ENCODE results near the gene CELF4.

The CELF4 gene

GRCh38 chr18:37249171-37249886 lies 316.3 kb downstream of the CELF4 start:
- no peak for DNase-seq

- DNase-seq, result no peak
Observed at GRCh38 chr18:37248281-37248680, 317.3 kb downstream of the CELF4 start.

- no peak for DNase-seq
Observed at GRCh38 chr18:37247497-37248161, 318.0 kb downstream of the CELF4 start.

DNA sequence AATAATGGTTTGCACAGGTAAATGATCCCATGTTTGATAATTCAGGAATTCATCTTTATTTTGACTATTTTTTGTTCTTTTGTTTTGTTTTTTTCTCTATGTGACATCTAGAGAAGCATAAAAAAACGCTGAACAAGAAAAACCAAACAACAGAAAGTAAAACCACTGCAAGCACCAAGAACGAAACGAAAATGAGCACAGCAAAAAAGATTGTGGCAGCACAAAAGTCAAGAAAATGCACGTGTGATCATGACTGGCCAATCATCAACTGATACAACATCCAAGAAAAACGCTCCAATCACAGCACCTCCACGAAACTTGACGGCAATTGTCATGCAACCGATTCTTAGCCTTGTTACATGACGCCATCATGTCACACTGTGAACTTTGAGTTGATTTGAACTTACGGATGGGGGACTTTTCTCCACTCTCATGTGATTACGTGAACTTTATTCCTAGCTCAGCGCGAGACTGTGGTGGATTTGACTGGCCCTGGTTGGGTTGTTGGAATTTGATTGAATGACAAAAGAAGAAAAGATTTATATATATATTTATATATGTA lies 318.7 kb downstream of the CELF4 start:
- DNase-seq, result no peak

GRCh38 chr18:37244618-37245017 lies 321.0 kb downstream of the CELF4 start:
- no peak for DNase-seq

DNA sequence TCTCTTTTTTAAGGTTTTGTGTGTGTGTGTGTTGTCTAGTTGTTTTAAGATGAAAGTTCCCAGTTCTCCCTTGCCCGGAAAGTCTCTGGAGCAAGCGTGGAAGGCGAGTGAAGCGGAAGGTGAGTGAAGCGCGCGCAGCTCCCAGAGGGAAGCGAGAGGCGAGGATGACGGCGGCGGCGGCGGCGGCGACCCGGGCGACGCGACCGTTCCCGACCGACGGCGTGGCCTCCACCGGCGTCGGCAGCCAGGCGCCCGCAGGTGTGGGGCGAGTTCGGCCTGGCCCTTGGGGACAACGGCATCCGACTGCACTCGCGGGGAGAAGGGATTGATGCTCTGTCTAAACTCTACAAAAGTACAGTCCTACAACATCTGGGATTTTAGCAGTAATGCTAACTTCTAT lies 321.9 kb downstream of the CELF4 start:
- DNase-seq, result no peak

DNA sequence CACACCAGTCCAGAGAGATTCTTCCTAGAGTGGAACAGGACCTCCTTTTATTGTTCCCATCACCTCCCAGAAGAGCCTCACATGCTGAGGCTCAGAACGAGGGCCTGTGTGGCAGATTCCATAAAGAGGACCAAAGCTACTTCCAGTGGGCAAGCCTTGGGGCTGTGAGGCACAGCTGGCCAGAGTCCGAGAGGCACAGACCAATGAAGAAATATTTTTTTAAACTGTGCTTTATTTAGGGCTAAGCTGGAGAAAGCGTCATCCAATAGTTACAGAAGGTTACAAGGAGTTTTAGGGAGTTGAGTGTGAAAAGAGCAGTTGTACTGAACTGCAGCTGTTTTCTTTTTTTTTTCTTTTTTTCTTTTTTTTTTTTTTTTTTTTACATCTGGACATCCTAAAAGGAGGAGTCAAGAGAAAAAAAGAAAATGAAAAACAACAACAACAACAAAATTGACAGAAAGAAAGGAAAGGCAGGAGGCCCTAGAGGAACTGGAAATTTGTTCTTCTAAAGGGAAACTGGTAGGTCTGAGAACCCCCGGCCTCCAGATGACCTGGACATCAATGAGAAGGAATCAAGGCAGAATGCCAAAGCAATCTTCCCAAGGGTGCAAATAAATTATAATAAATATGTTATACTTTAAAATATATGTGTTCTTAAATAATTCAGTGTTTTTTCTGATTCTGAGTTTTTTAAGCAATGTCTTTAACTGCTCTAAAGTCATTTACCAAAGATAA lies 322.6 kb downstream of the CELF4 start:
- DNase-seq, result no peak

GRCh38 chr18:37242091-37242490 lies 323.5 kb downstream of the CELF4 start:
- no peak for DNase-seq

- no peak for DNase-seq
Observed at GRCh38 chr18:37238282-37239108, 327.1 kb downstream of the CELF4 start.

GRCh38 chr18:37235583-37235982 lies 330.0 kb downstream of the CELF4 start:
- no peak for DNase-seq

DNA sequence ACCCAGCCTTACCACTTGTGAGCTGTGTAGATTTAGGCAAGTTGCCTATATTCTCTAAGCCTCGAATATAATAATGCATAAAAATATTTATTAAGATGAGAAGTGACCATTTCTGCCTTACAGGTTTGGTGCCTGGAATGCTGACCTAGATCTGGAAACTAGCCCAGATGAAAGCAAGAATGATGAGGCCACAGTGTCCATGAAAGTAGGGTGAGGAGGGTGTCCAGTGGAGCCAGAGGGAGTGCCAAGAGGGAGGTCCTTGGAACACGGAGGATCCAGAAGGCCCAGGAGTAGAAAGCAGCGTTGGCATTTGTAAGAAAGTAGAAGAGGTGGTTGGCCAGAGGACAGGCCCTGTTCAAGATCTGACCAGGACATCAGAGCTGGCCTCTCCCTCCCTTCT lies 334.3 kb downstream of the CELF4 start:
- no peak for DNase-seq

DNA sequence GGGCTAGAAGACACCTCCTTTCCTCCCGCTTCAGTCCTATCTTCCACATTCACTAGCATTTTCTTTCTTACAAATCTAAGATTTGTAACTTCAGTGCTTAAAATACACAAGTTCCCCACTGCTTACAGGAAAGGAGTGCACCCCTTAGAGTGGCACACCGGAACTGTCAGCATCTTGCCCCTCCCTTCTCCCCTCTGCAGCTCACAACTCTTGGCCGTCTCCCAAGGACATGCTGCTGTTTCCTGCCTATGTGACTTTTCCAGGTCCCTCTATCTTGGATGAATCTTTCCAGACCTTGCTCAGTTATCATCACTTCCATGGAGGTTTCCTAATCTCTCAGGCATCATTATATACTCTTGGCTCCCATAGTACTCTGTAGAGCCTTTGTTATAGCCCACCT lies 334.8 kb downstream of the CELF4 start:
- no peak for DNase-seq

GRCh38 chr18:37225279-37225678 lies 340.3 kb downstream of the CELF4 start:
- no peak for DNase-seq

DNA sequence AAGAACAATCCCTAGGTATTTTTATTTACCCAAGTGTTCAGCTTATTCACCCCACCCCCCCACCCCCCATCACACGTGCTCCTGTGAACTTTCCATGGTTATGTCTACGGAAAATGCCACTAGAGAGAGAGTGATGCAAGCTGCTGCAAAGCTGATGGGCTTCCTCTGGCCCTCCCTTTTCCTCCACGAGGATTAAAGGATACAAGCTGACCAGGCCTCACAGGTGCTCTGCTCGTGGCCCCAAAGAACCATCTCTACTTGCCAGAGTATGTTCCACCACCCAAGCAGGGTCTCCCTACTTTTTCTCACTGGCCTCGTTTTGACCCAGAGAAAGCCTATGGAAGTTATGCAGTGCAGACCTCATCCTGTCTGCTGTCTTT lies 342.6 kb downstream of the CELF4 start:
- DNase-seq, result no peak

GRCh38 chr18:37222354-37222998 lies 343.1 kb downstream of the CELF4 start:
- no peak for DNase-seq

DNA sequence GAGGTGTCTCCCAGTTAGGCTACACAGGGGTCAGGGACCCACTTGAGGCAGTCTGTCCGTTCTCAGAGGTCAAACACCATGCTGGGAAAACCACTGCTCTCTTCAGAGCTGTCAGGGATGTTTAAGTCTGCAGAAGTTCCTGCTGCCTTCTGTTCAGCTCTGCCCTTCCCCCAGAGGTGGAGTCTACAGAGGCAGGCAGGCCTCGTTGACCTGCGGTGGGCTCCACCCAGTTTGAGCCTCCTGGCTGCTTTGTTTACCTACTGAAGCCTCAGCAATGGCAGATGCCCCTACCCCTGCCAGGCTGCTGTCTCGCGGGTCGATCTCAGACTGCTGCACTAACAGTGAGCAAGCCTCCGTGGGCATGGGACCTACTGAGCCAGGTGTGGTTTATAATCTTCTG lies 346.3 kb downstream of the CELF4 start:
- DNase-seq, result no peak

DNA sequence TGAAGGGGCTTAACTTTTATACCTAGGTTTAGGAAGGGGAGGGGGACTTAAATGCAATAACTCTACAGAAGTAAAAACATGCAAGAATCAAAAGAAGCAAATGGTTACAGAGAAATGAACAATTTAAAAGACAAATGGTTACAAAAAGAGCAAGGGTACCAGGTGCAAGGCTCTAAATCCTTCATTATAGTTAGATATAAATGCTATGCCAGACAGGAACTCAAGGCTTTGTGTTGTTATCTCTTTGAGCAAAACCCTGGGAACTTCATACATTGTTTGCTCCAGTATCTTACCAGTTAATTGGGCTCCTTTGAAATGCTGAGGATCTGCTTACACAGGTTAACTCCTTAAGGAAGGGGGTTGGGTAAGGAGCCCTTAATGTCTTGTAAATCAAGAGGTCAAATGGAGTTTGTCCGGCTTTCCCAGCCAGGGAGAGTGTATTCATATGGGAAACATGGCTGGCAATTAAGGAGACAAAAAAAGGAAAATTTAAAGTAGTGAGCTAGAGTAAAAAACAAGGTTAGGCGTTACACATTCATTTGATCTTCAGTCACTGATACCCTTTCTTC lies 347.5 kb downstream of the CELF4 start:
- no peak for DNase-seq

- DNase-seq, result no peak
Observed at GRCh38 chr18:37210781-37211180, 354.8 kb downstream of the CELF4 start.

- DNase-seq, result no peak
Observed at GRCh38 chr18:37207343-37207742, 358.3 kb downstream of the CELF4 start.

GRCh38 chr18:37199741-37200140 lies 365.9 kb downstream of the CELF4 start:
- DNase-seq, result no peak

Data from activated naive CD4-positive, alpha-beta T cell treated with Interleukin-2 at 50 U/mL for 16 hours (primary cell).